Trophoblast cell (in vitro differentiated cells and primary cell): ENCODE results near the gene DUSP28.
A peak's percentile ranks its signal among the peaks of the same experiment; 100 is the strongest.

Source experiments
- DNase-seq, 2 donors: peaks; one replicate each; pipeline ENCODE4 v3.0.0-alpha.2; 2016
- H2AFZ ChIP-seq: 2 replicates; pipeline ENCODE4 v1.6.1; 2013; ENCODE audit warnings: low read length, moderate library complexity, mild to moderate bottlenecking; ENCODE audit not compliant: insufficient read depth, poor library complexity
- H2AK5ac ChIP-seq: 2 replicates; pipeline ENCODE4 v1.6.1; 2013; ENCODE audit warnings: mild to moderate bottlenecking, low read length
- H2BK120ac ChIP-seq: 2 replicates; pipeline ENCODE4 v1.6.1; 2013; ENCODE audit warnings: low read length, mild to moderate bottlenecking, moderate library complexity; ENCODE audit not compliant: insufficient read depth, poor library complexity
- H2BK12ac ChIP-seq: 2 replicates; pipeline ENCODE4 v1.6.1; 2013; ENCODE audit warnings: mild to moderate bottlenecking, low read length, moderate library complexity
- H2BK5ac ChIP-seq: 2 replicates; pipeline ENCODE4 v1.6.1; 2013; ENCODE audit warnings: low read length, low read depth, moderate library complexity, mild to moderate bottlenecking; ENCODE audit not compliant: poor library complexity
- H3K14ac ChIP-seq: 2 replicates; pipeline ENCODE4 v1.6.1; 2013; ENCODE audit warnings: mild to moderate bottlenecking, low read length
- H3K18ac ChIP-seq: 2 replicates; pipeline ENCODE4 v1.6.1; 2013; ENCODE audit warnings: mild to moderate bottlenecking, low read length
- H3K23ac ChIP-seq: 2 replicates; pipeline ENCODE4 v1.6.1; 2013; ENCODE audit warnings: low read length
- H3K27ac ChIP-seq: 2 replicates; pipeline ENCODE4 v1.5.1; 2013; ENCODE audit warnings: low read depth, mild to moderate bottlenecking, inconsistent platforms, low read length, moderate library complexity
- H3K27me3 ChIP-seq: 2 replicates; pipeline ENCODE4 v1.6.1; 2013; ENCODE audit warnings: inconsistent platforms, mild to moderate bottlenecking, low read length, moderate library complexity; ENCODE audit not compliant: insufficient read depth
- H3K36me3 ChIP-seq, 2 experiments: 1 replicate in 1 of 2; 2 replicates in 1 of 2; pipeline ENCODE4 v1.6.1; 2013; ENCODE audit warnings: low read length in 2 of 2, mild to moderate bottlenecking in 2 of 2, moderate library complexity in 1 of 2; ENCODE audit not compliant: insufficient read depth in 2 of 2, control insufficient read depth in 1 of 2
- H3K4ac ChIP-seq: 2 replicates; pipeline ENCODE4 v1.6.1; 2013; ENCODE audit warnings: low read depth, mild to moderate bottlenecking, low read length, moderate library complexity
- H3K4me1 ChIP-seq, 2 experiments: 1 replicate in 1 of 2; 2 replicates in 1 of 2; pipeline ENCODE4 v1.6.1; 2013; ENCODE audit warnings: low read length in 2 of 2, mild to moderate bottlenecking in 2 of 2, moderate library complexity in 1 of 2; ENCODE audit not compliant: insufficient read depth in 2 of 2, control insufficient read depth in 1 of 2
- H3K4me2 ChIP-seq: 2 replicates; pipeline ENCODE4 v1.6.1; 2013; ENCODE audit warnings: inconsistent platforms, mild to moderate bottlenecking, low read length, moderate library complexity
- H3K4me3 ChIP-seq: 2 replicates; pipeline ENCODE4 v1.5.1; 2013; ENCODE audit warnings: mild to moderate bottlenecking, low read depth, low read length, inconsistent platforms
- H3K79me1 ChIP-seq: one replicate; pipeline ENCODE4 v1.6.1; 2013; ENCODE audit warnings: low read length
- H3K79me2 ChIP-seq: 2 replicates; pipeline ENCODE4 v1.6.1; 2013; ENCODE audit warnings: low read length, mild to moderate bottlenecking; ENCODE audit not compliant: control insufficient read depth, insufficient read depth, poor library complexity
- H3K9ac ChIP-seq: 2 replicates; pipeline ENCODE4 v1.6.1; 2013; ENCODE audit warnings: mild to moderate bottlenecking, low read length
- H3K9me3 ChIP-seq: 2 replicates; pipeline ENCODE4 v1.6.1; 2013; ENCODE audit warnings: low read depth, mild to moderate bottlenecking, control low read depth, inconsistent platforms, low read length; ENCODE audit not compliant: insufficient read depth
- H4K12ac ChIP-seq: 2 replicates; pipeline ENCODE4 v1.6.1; 2013; ENCODE audit warnings: low read depth, mild to moderate bottlenecking, low read length, moderate library complexity
- H4K8ac ChIP-seq: 2 replicates; pipeline ENCODE4 v1.6.1; 2013; ENCODE audit warnings: low read depth, mild to moderate bottlenecking, low read length, moderate library complexity
- H4K91ac ChIP-seq: one replicate; pipeline ENCODE4 v1.6.1; 2013; ENCODE audit warnings: low read depth, mild to moderate bottlenecking, low read length, moderate library complexity
- WGBS: extraction: QIAGEN DNeasy Blood & Tissue Kit; methylation state at CpG from one replicate; pipeline ENCODE4 v1.1.7; 2013; ENCODE audit warnings: missing lambda C conversion rate; ENCODE audit not compliant: insufficient read length, insufficient coverage; ENCODE audit errors: extremely low coverage; 5-methylcytosine and 5-hydroxymethylcytosine counted together

Gene DUSP28

GRCh38 chr2:240584486-240585031 is 24.4 kb downstream of the DUSP28 start:
- peaks cover 8% of the 10 kb centered on the region in 2 experiments for H3K36me3 ChIP-seq
- no peaks in the 10 kb centered on the region for H3K27me3 ChIP-seq
- no peak overlapping the region for H3K14ac ChIP-seq
- no peak overlapping the region for H2BK5ac ChIP-seq
- H2BK12ac ChIP-seq = no peak overlapping the region
- H4K91ac ChIP-seq = no peak overlapping the region
- DNase-seq = peak in 1 of 2 donors; percentile 7
- H3K4me1 ChIP-seq = peaks cover 28 to 36% of the 10 kb centered on the region in 2 experiments
- H3K4me3 ChIP-seq = no peak overlapping the region
- H4K8ac ChIP-seq = no peak overlapping the region
- no peak overlapping the region for H3K4me2 ChIP-seq
- no peak overlapping the region for H3K9ac ChIP-seq
- no peak overlapping the region for H3K23ac ChIP-seq
- no peak overlapping the region for H2AK5ac ChIP-seq
- peak overlapping the region; percentile 25 for H3K4ac ChIP-seq
- H2BK120ac ChIP-seq = no peak overlapping the region
- peaks cover 7% of the 10 kb centered on the region for H3K79me1 ChIP-seq
- H3K27ac ChIP-seq = no peak overlapping the region
- H3K79me2 ChIP-seq = peaks cover 15% of the 10 kb centered on the region
- no peak overlapping the region for H3K18ac ChIP-seq
- H2AFZ ChIP-seq = no peak overlapping the region
- H4K12ac ChIP-seq = no peak overlapping the region
- no CpG with 5 or more reads among the region's 4 CpGs for WGBS
- peaks cover 1% of the 10 kb centered on the region for H3K9me3 ChIP-seq

- H4K12ac ChIP-seq = peak overlapping the region; percentile 8
- peaks cover 1% of the 10 kb centered on the region for H3K9me3 ChIP-seq
- peak overlapping the region; percentile 98 for H4K8ac ChIP-seq
- no CpG with 5 or more reads among the region's 6 CpGs for WGBS
- peaks cover 15% of the 10 kb centered on the region for H3K79me2 ChIP-seq
- no peak overlapping the region for H2AK5ac ChIP-seq
- peaks cover 7% of the 10 kb centered on the region for H3K79me1 ChIP-seq
- no peak overlapping the region for H2AFZ ChIP-seq
- no peak overlapping the region for H3K9ac ChIP-seq
- H3K36me3 ChIP-seq = peaks cover 10 to 13% of the 10 kb centered on the region in 2 experiments
- H3K4me3 ChIP-seq = no peak overlapping the region
- peak overlapping the region; percentile 84 for H3K4ac ChIP-seq
- H3K4me1 ChIP-seq = peaks cover 24 to 32% of the 10 kb centered on the region in 2 experiments
- peak overlapping the region; percentile 90 for H3K4me2 ChIP-seq
- no peak overlapping the region for H2BK12ac ChIP-seq
- no peak overlapping the region for H2BK120ac ChIP-seq
- H3K14ac ChIP-seq = no peak overlapping the region
- no peak overlapping the region for H3K18ac ChIP-seq
- H2BK5ac ChIP-seq = no peak overlapping the region
- H3K23ac ChIP-seq = no peak overlapping the region
- no peak for DNase-seq
- no peaks in the 10 kb centered on the region for H3K27me3 ChIP-seq
- no peak overlapping the region for H3K27ac ChIP-seq
- no peak overlapping the region for H4K91ac ChIP-seq
Measured at GRCh38 chr2:240585101-240585500, 24.9 kb downstream of the DUSP28 start.

GRCh38 chr2:240585681-240586197 is 25.6 kb downstream of the DUSP28 start:
- Histone ChIP-seq H3K36me3 (peaks cover 16 to 18% of the 10 kb centered on the region in 2 experiments), H2BK12ac (no peak overlapping the region), H3K27ac (no peak overlapping the region), H3K27me3 (no peaks in the 10 kb centered on the region), H3K4me2 (peak overlapping the region; percentile 90), H3K4me3 (peak overlapping the region; percentile 93), H3K14ac (peak overlapping the region; percentile 62), H4K8ac (peak overlapping the region; percentile 98), H4K91ac (peak overlapping the region; percentile 83), H3K9me3 (peaks cover 1% of the 10 kb centered on the region), H3K4ac (peak overlapping the region; percentile 84), H2BK120ac (peak overlapping the region; percentile 55), H3K18ac (peak overlapping the region; percentile 57), H4K12ac (peak overlapping the region; percentile 70), H3K4me1 (peaks cover 18 to 27% of the 10 kb centered on the region in 2 experiments), H3K79me2 (peaks cover 15% of the 10 kb centered on the region), H3K23ac (no peak overlapping the region), H2AFZ (peak overlapping the region; percentile 99), H3K9ac (peak overlapping the region; percentile 92), H2AK5ac (peak overlapping the region; percentile 70), H3K79me1 (peaks cover 7% of the 10 kb centered on the region), H2BK5ac (peak overlapping the region; percentile 7)
- no peak for DNase-seq
- no CpG with 5 or more reads among the region's 20 CpGs for whole genome bisulfite sequencing

DNA sequence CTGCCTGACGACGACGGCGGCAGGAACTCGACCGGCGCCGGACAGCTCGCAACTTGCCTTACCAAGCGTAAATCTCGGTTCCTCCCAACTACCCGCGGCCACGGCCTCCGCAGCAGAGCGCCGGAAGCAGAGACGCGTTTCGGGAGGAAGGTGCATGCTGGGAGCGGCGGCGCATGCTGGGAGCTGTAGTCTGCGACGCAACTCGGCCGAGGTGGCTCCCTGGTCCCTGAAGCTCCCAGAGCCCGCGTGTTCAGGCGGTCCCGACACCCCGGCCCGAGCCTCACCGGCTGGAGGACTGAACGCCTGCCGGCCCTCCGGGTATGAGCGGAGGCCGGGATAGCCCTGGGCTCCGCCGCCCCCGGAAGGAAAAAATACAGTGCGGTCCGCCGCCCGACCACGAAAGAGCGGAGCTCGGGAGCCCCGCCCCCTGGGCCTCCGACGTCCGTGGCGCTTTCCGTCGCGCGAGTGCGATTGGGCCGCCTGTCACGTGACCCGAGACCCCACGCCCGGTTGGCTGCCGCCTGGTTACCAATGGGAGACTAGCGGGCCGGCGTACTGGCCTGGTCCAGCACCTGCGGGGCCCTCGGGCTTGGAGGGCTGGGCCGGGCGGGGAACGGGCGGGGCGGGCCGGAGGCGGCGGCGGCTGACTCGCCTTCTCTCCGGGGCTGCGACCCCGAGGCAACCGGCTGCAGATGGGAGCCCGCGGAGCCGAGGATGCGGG is 26.2 kb downstream of the DUSP28 start, which contains the start of gene CAPN10:
Gene CAPN10, plus strand, starts transcription at position 537 of the 721 bp plus-strand sequence. Its CDS starts 178 bp downstream, at position 715.
- Histone ChIP-seq H3K23ac (no peak within 1 kb of the TSS), H3K4me2 (peak within 1 kb of the TSS; percentile 90), H4K91ac (peak within 1 kb of the TSS; percentile 83), H3K27me3 (no peaks in the 10 kb centered on the region), H3K27ac (peak within 1 kb of the TSS; percentile 75), H2BK5ac (peak within 1 kb of the TSS; percentile 96), H2BK120ac (peak within 1 kb of the TSS; percentile 92), H2AFZ (peak within 1 kb of the TSS; percentile 99), H3K9me3 (peaks cover 1% of the 10 kb centered on the region), H3K4me1 (peaks cover 18 to 27% of the 10 kb centered on the region in 2 experiments), H3K79me1 (peaks cover 7% of the 10 kb centered on the region), H3K79me2 (peaks cover 15% of the 10 kb centered on the region), H3K18ac (peak within 1 kb of the TSS; percentile 89), H3K9ac (peak within 1 kb of the TSS; percentile 92), H3K4ac (peak within 1 kb of the TSS; percentile 84), H3K4me3 (peak within 1 kb of the TSS; percentile 93), H3K14ac (peak within 1 kb of the TSS; percentile 94), H4K12ac (peak within 1 kb of the TSS; percentile 97), H2BK12ac (no peak within 1 kb of the TSS), H2AK5ac (peak within 1 kb of the TSS; percentile 70), H4K8ac (peak within 1 kb of the TSS; percentile 98), H3K36me3 (peaks cover 22 to 23% of the 10 kb centered on the region in 2 experiments)
- peak; percentile 98 for DNase-seq
- WGBS = no CpG with 5 or more reads among the region's 88 CpGs
